Measurements from ENCODE around the gene BRAF. TPM values are rescaled to one million over a fixed set of nuclear protein-coding genes. Genes with fewer than 3 reads are reported as not detected.
"Not testable (repeated sequence)": the region's sequence is repeated elsewhere in the genome, so short reads cannot be mapped to it uniquely, and the experiment has no call there.

Gene BRAF
- total and polyA plus RNA-seq, 2 of the 8 experiments (the other 6 are each of a cell fraction or from before 2014, with no cell fraction given): 11.4 to 32.6 TPM

DNA sequence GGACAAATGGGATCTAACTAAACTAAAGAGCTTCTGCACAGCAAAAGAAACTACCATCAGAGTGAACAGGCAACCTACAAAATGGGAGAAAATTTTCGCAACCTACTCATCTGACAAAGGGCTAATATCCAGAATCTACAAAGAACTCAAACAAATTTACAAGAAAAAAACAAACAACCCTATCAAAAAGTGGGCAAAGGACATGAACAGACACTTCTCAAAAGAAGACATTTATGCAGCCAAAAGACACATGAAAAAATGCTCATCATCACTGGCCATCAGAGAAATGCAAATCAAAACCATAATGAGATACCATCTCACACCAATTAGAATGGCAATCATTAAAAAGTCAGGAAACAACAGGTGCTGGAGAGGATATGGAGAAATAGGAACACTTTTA lies 159.3 kb downstream of the BRAF start:
- H2BK20ac ChIP-seq (ENCODE audit: low read length); H3K4me3 ChIP-seq (ENCODE audit: extremely low read depth in 1 of 4, insufficient read depth in 2 of 4, low read depth in 3 of 4, low read length in 4 of 4); DNase-seq (ENCODE audit: low read depth in 1 of 2, low spot score in 2 of 2); POLR2A ChIA-PET (ENCODE audit: partially characterized antibody); H4K5ac ChIP-seq (ENCODE audit: insufficient read length, low read depth, low read length); H2BK12ac ChIP-seq (ENCODE audit: low read depth, low read length); H3K4me1 ChIP-seq (replicated peaks in 1 of 4; ENCODE audit: control insufficient read depth in 3 of 4, insufficient read depth in 4 of 4, low read length in 3 of 4); H3K23me2 ChIP-seq (ENCODE audit: low read depth, low read length); H2BK5ac ChIP-seq (ENCODE audit: low read depth, low read length); H3K27me3 ChIP-seq (replicated peaks in 1 of 4; ENCODE audit: control insufficient read depth in 3 of 4, extremely low read depth in 1 of 4, insufficient read depth in 3 of 4, low read length in 3 of 4); FAIRE-seq; H3K4me2 ChIP-seq (ENCODE audit: insufficient read depth in 1 of 2, low read depth in 2 of 2, low read length in 2 of 2); H4K8ac ChIP-seq (ENCODE audit: extremely low read depth, insufficient read depth, low read length); H3K23ac ChIP-seq (ENCODE audit: insufficient read length); H2BK15ac ChIP-seq (ENCODE audit: low read length); H3K14ac ChIP-seq (ENCODE audit: insufficient read length); H2BK120ac ChIP-seq (replicated peaks; ENCODE audit: low read depth, low read length); H3K27ac ChIP-seq (ENCODE audit: low read depth, low read length); CTCF ChIA-PET (ENCODE audit: partially characterized antibody); H2AK5ac ChIP-seq (ENCODE audit: low read depth, low read length); H2AFZ ChIP-seq (ENCODE audit: low read length); H3K36me3 ChIP-seq (ENCODE audit: control insufficient read depth in 2 of 4, insufficient read depth in 4 of 4, low read length in 3 of 4); H3K9ac ChIP-seq (replicated peaks in 1 of 4; ENCODE audit: extremely low read depth in 1 of 4, low read depth in 3 of 4, low read length in 3 of 4); H3K9me3 ChIP-seq (ENCODE audit: insufficient read depth in 2 of 2, low read depth in 1 of 2, low read length in 1 of 2); H3K18ac ChIP-seq (ENCODE audit: extremely low read depth, low read length); H4K91ac ChIP-seq (replicated peaks; ENCODE audit: insufficient read length, low read length); H3K4ac ChIP-seq (replicated peaks; ENCODE audit: insufficient read length, low read depth, low read length); H3K56ac ChIP-seq (replicated peaks; ENCODE audit: insufficient read length, low read depth, low read length); H4K20me1 ChIP-seq (replicated peaks in 1 of 2; ENCODE audit: control insufficient read depth in 1 of 2, insufficient read depth in 2 of 2, low read length in 2 of 2); H3K79me1 ChIP-seq (ENCODE audit: low read depth, low read length); H3K79me2 ChIP-seq (ENCODE audit: control insufficient read depth in 1 of 2, insufficient read depth in 2 of 2, low read length in 2 of 2): not testable (repeated sequence)
- WGBS, 2 experiments (ENCODE audit: extremely low coverage in 1 of 2, insufficient coverage in 1 of 2, insufficient read length in 1 of 2, insufficient replicate concordance in 2 of 2, low coverage in 1 of 2, low lambda C conversion rate in 2 of 2, missing lambda C conversion rate in 1 of 2): 71% methylated on average over 1 of the region's 1 CpG; no CpG with 5 or more reads in 1 of the 2 experiments

- H3K9me3 ChIP-seq (ENCODE audit: insufficient read depth in 2 of 2, low read depth in 1 of 2, low read length in 1 of 2); H3K23me2 ChIP-seq (ENCODE audit: low read depth, low read length); H2BK15ac ChIP-seq (ENCODE audit: low read length); H3K27me3 ChIP-seq (replicated peaks in 1 of 4; ENCODE audit: control insufficient read depth in 3 of 4, extremely low read depth in 1 of 4, insufficient read depth in 3 of 4, low read length in 3 of 4); H3K27ac ChIP-seq (ENCODE audit: low read depth, low read length); POLR2A ChIA-PET (ENCODE audit: partially characterized antibody); H3K23ac ChIP-seq (ENCODE audit: insufficient read length); H2BK20ac ChIP-seq (ENCODE audit: low read length); H4K8ac ChIP-seq (ENCODE audit: extremely low read depth, insufficient read depth, low read length); CTCF ChIA-PET (ENCODE audit: partially characterized antibody); H4K5ac ChIP-seq (ENCODE audit: insufficient read length, low read depth, low read length); H3K14ac ChIP-seq (ENCODE audit: insufficient read length); H3K79me2 ChIP-seq (ENCODE audit: control insufficient read depth in 1 of 2, insufficient read depth in 2 of 2, low read length in 2 of 2); H2AK5ac ChIP-seq (ENCODE audit: low read depth, low read length); H4K91ac ChIP-seq (replicated peaks; ENCODE audit: insufficient read length, low read length); H3K4ac ChIP-seq (replicated peaks; ENCODE audit: insufficient read length, low read depth, low read length); H3K4me2 ChIP-seq (ENCODE audit: insufficient read depth in 1 of 2, low read depth in 2 of 2, low read length in 2 of 2); H3K9ac ChIP-seq (replicated peaks in 1 of 4; ENCODE audit: extremely low read depth in 1 of 4, low read depth in 3 of 4, low read length in 3 of 4); H4K20me1 ChIP-seq (replicated peaks in 1 of 2; ENCODE audit: control insufficient read depth in 1 of 2, insufficient read depth in 2 of 2, low read length in 2 of 2); H3K18ac ChIP-seq (ENCODE audit: extremely low read depth, low read length); H2BK120ac ChIP-seq (replicated peaks; ENCODE audit: low read depth, low read length); H2AFZ ChIP-seq (ENCODE audit: low read length); H2BK5ac ChIP-seq (ENCODE audit: low read depth, low read length); H3K56ac ChIP-seq (replicated peaks; ENCODE audit: insufficient read length, low read depth, low read length); DNase-seq (ENCODE audit: low read depth in 1 of 2, low spot score in 2 of 2); H2BK12ac ChIP-seq (ENCODE audit: low read depth, low read length); FAIRE-seq; H3K4me3 ChIP-seq (ENCODE audit: extremely low read depth in 1 of 4, insufficient read depth in 2 of 4, low read depth in 3 of 4, low read length in 4 of 4); H3K79me1 ChIP-seq (ENCODE audit: low read depth, low read length); H3K4me1 ChIP-seq (replicated peaks in 1 of 4; ENCODE audit: control insufficient read depth in 3 of 4, insufficient read depth in 4 of 4, low read length in 3 of 4); H3K36me3 ChIP-seq (ENCODE audit: control insufficient read depth in 2 of 4, insufficient read depth in 4 of 4, low read length in 3 of 4): not testable (repeated sequence)
- WGBS, 2 experiments (ENCODE audit: extremely low coverage in 1 of 2, insufficient coverage in 1 of 2, insufficient read length in 1 of 2, insufficient replicate concordance in 2 of 2, low coverage in 1 of 2, low lambda C conversion rate in 2 of 2, missing lambda C conversion rate in 1 of 2): 80% methylated on average over 1 of the region's 25 CpGs; no CpG with 5 or more reads in 1 of the 2 experiments
Observed at GRCh38 chr7:140763166-140763565, 161.6 kb downstream of the BRAF start.
